OCI-LY3 (cell line): ENCODE measurements around the gene KCTD8.
A peak's percentile ranks its signal among the peaks of the same experiment; 100 is the strongest.

ENCODE experiments used
- H2AFZ ChIP-seq: fragments of 200-600, 300-600 bp; shearing (Covaris generic); 2 replicates; pipeline ENCODE4 v1.6.0; 2014; ENCODE audit warnings: antibody characterized with exemption, low read depth, low read length
- H3K27ac ChIP-seq: fragments of 200-600, 300-600 bp; sonication (generic); 2 replicates; pipeline ENCODE4 v1.5.1; 2014; ENCODE audit warnings: mild to moderate bottlenecking, low read length, moderate library complexity, mixed read lengths
- H3K27me3 ChIP-seq: fragments of 200-600, 300-600 bp; sonication (generic); 2 replicates; pipeline ENCODE4 v1.6.1; 2014; ENCODE audit warnings: low read depth, low read length, mixed read lengths
- H3K36me3 ChIP-seq: fragments of 200-600, 300-600 bp; sonication (generic); replicated peaks from 2 replicates; pipeline ENCODE3; 2014; ENCODE audit warnings: low read depth, low read length, mixed read lengths
- H3K4me1 ChIP-seq: fragments of 300-600, 200-600 bp; sonication (generic); 2 replicates; pipeline ENCODE4 v1.6.1; 2014; ENCODE audit warnings: low read length, mixed read lengths
- H3K4me2 ChIP-seq: fragments of 200-600, 300-600 bp; sonication (generic); 2 replicates; pipeline ENCODE4 v1.6.1; 2014; ENCODE audit warnings: low read length, mixed read lengths
- H3K4me3 ChIP-seq: fragments of 300-600, 200-600 bp; sonication (generic); 2 replicates; pipeline ENCODE4 v1.5.1; 2014; ENCODE audit warnings: antibody characterized with exemption, mild to moderate bottlenecking, low read length, moderate library complexity
- H3K79me2 ChIP-seq: fragments of 300-600, 200-600 bp; shearing (Covaris generic); 2 replicates; pipeline ENCODE4 v1.6.1; 2014; ENCODE audit warnings: mild to moderate bottlenecking, low read length, mixed read lengths
- H3K9ac ChIP-seq: fragments of 300-600, 200-600 bp; shearing (Covaris generic); 2 replicates; pipeline ENCODE4 v1.6.0; 2014; ENCODE audit warnings: mild to moderate bottlenecking, low read length, moderate library complexity
- H3K9me3 ChIP-seq: fragments of 200-600, 300-600 bp; shearing (Covaris generic); 2 replicates; pipeline ENCODE4 v1.6.1; 2014; ENCODE audit warnings: low read length, mixed read lengths; ENCODE audit not compliant: insufficient read depth
- H4K20me1 ChIP-seq: fragments of 200-600, 300-600 bp; sonication (generic); 2 replicates; pipeline ENCODE4 v1.6.1; 2016; ENCODE audit warnings: low read length, mixed read lengths; ENCODE audit not compliant: insufficient read depth
- CTCF ChIP-seq: fragments of 200-600, 300-600 bp; sonication (generic); IDR thresholded peaks from 2 replicates; pipeline ENCODE4 v1.5.1; 2014; ENCODE audit warnings: antibody characterized with exemption, low read length, low read depth
- EZH2phosphoT487 ChIP-seq: fragments of 200-600 bp; shearing (Covaris generic); IDR thresholded peaks from 2 replicates; pipeline ENCODE4 v1.6.1; 2018; ENCODE audit warnings: antibody characterized with exemption, mixed run types, low read depth

Gene KCTD8

GRCh38 chr4:44448521-44449461, at the start of gene KCTD8:
Gene KCTD8, minus strand, starts transcription at chr4:44448809.
- no peak within 1 kb of the TSS for H3K4me2 ChIP-seq
- H3K27ac ChIP-seq: no peak within 1 kb of the TSS
- H3K9me3 ChIP-seq: no peaks in the 10 kb centered on the region
- H3K4me1 ChIP-seq: no peaks in the 10 kb centered on the region
- no peak within 1 kb of the TSS for H2AFZ ChIP-seq
- no peaks in the 10 kb centered on the region for H4K20me1 ChIP-seq
- no peak within 1 kb of the TSS for H3K4me3 ChIP-seq
- H3K79me2 ChIP-seq: no peaks in the 10 kb centered on the region
- TF ChIP-seq EZH2phosphoT487 (no peak), CTCF (no peak)
- no peaks in the 10 kb centered on the region for H3K36me3 ChIP-seq
- H3K9ac ChIP-seq: no peak within 1 kb of the TSS
- no peaks in the 10 kb centered on the region for H3K27me3 ChIP-seq

GRCh38 chr4:44494810-44495701, 46.4 kb upstream of the KCTD8 start:
- no peak overlapping the region for H3K9ac ChIP-seq
- H3K9me3 ChIP-seq: no peaks in the 10 kb centered on the region
- no peaks in the 10 kb centered on the region for H3K4me1 ChIP-seq
- H3K4me3 ChIP-seq: no peak overlapping the region
- no peak for TF ChIP-seq EZH2phosphoT487
- no peak for TF ChIP-seq CTCF
- H3K27ac ChIP-seq: no peak overlapping the region
- no peak overlapping the region for H2AFZ ChIP-seq
- H3K4me2 ChIP-seq: no peak overlapping the region
- H3K79me2 ChIP-seq: no peaks in the 10 kb centered on the region
- H4K20me1 ChIP-seq: no peaks in the 10 kb centered on the region
- H3K27me3 ChIP-seq: no peaks in the 10 kb centered on the region
- no peaks in the 10 kb centered on the region for H3K36me3 ChIP-seq

- no peak overlapping the region for H3K4me3 ChIP-seq
- peak overlapping the region; percentile 10; the same call in 1 of the 2 replicates for H3K4me2 ChIP-seq
- no peak overlapping the region for H3K27ac ChIP-seq
- no peaks in the 10 kb centered on the region for H3K79me2 ChIP-seq
- H4K20me1 ChIP-seq: no peaks in the 10 kb centered on the region
- peak overlapping the region; percentile 29; the same call in 1 of the 2 replicates for H2AFZ ChIP-seq
- H3K4me1 ChIP-seq: no peaks in the 10 kb centered on the region
- H3K27me3 ChIP-seq: no peaks in the 10 kb centered on the region
- no peaks in the 10 kb centered on the region for H3K9me3 ChIP-seq
- TF ChIP-seq CTCF: peak; percentile 42
- no peak for TF ChIP-seq EZH2phosphoT487
- H3K36me3 ChIP-seq: no peaks in the 10 kb centered on the region
- no peak overlapping the region for H3K9ac ChIP-seq
Measured at GRCh38 chr4:44493924-44494323, 45.3 kb upstream of the KCTD8 start.

GRCh38 chr4:44487341-44487740, 38.7 kb upstream of the KCTD8 start:
- no peaks in the 10 kb centered on the region for H4K20me1 ChIP-seq
- no peak overlapping the region for H3K9ac ChIP-seq
- TF ChIP-seq EZH2phosphoT487: no peak
- TF ChIP-seq CTCF: no peak
- no peak overlapping the region for H3K4me3 ChIP-seq
- H3K79me2 ChIP-seq: no peaks in the 10 kb centered on the region
- no peak overlapping the region for H3K27ac ChIP-seq
- no peaks in the 10 kb centered on the region for H3K27me3 ChIP-seq
- no peaks in the 10 kb centered on the region for H3K4me1 ChIP-seq
- no peak overlapping the region for H2AFZ ChIP-seq
- no peaks in the 10 kb centered on the region for H3K36me3 ChIP-seq
- H3K9me3 ChIP-seq: no peaks in the 10 kb centered on the region; the same call in 1 of the 2 replicates
- H3K4me2 ChIP-seq: no peak overlapping the region
